Activated T-helper 2 cell treated with anti-CD3 and anti-CD28 coated beads, Interferon-gamma antibody, Interleukin-2, Interleukin-4, amounts not matched to agents 10 μg/mL and 5 μg/mL and 100 μg/mL, durations not matched to agents 14 hours and 24 hours and 36 hours (primary cell): ENCODE data around the gene BCL2L11. TPM values are rescaled to one million over a fixed set of nuclear protein-coding genes. Genes with fewer than 3 reads are reported as not detected.

Source experiments
- DNase-seq: peaks from one replicate; pipeline ENCODE4 v3.0.0; 2021; ENCODE audit warnings: low spot score
- H3K27ac Mint-ChIP-seq: one replicate; pipeline ENCODE4 v1.8.0; 2021; ENCODE audit warnings: mixed read lengths
- H3K27me3 Mint-ChIP-seq: one replicate; pipeline ENCODE4 v1.8.0; 2021; ENCODE audit warnings: low read depth, mixed read lengths
- H3K36me3 Mint-ChIP-seq: one replicate; pipeline ENCODE4 v1.8.0; 2021; ENCODE audit warnings: low read depth, mixed read lengths
- H3K4me1 Mint-ChIP-seq: one replicate; pipeline ENCODE4 v1.8.0; 2021; ENCODE audit warnings: low read depth, mixed read lengths
- H3K4me3 Mint-ChIP-seq: one replicate; pipeline ENCODE4 v1.8.0; 2021; ENCODE audit warnings: low read depth, mild to moderate bottlenecking, moderate library complexity, mixed read lengths
- H3K9me3 Mint-ChIP-seq: one replicate; pipeline ENCODE4 v1.8.0; 2021; ENCODE audit warnings: mixed read lengths
- intact Hi-C: fragments of 100-400 bp; cut with micrococcal nuclease; formaldehyde crosslinking; loops from one replicate; pipeline ENCODE4 v1.15.1; 2023
- total RNA-seq: library from RNA; stranded (reverse); gene quantifications from 2 replicates; pipeline ENCODE4 v1.2.3, GENCODE V29; 2022

BCL2L11 gene
- total RNA-seq, 1 donor from 2014 or later, result 214 TPM

DNA sequence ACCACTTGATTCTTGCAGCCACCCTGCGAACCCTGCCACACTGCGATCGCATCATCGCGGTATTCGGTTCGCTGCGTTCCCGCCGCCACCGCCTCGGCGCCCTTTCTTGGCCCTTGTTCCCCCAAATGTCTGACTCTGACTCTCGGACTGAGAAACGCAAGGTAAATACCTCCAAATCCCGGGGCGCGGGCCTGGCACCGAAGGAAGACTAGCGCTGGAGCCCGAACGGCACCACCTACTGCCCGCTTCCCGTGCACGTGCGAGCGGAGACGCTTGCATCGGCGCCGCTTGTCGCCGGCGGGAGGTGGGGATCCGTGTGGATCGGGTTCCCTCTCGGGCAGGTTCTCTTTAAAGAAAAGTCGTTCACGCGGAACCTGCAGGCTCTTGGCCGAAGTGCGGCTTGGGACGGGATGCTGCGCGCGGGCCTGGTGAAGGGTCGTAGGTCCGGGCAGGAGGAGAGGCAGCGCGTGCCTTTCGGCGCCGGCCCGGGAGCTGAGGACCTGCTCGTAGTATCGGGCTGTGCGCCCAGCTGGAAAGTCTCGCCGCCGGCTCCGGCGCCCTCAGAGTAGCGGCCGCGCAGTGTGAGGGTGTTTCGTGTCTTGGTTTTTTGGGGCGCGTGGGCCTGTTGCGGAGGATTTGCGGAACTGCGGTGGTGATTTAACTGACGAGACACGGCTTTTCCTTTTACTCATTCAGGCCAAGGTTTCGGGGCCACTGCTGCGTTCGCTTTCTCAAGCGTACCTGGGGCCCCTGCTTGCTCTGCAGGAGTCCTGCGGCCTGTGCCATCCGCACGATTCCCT, 514 bp downstream of the BCL2L11 start:
- H3K9me3 Mint-ChIP-seq, result no peaks in the 10 kb centered on the region
- peaks cover 42% of the 10 kb centered on the region for H3K4me1 Mint-ChIP-seq
- H3K27me3 Mint-ChIP-seq, result peaks cover 22% of the 10 kb centered on the region
- DNase-seq, result peak; percentile 45
- peak overlapping the region; percentile 86 for H3K27ac Mint-ChIP-seq
- intact Hi-C loops, result no loop called here
- H3K4me3 Mint-ChIP-seq, result peak overlapping the region; percentile 89
- peaks cover 58% of the 10 kb centered on the region for H3K36me3 Mint-ChIP-seq

DNA sequence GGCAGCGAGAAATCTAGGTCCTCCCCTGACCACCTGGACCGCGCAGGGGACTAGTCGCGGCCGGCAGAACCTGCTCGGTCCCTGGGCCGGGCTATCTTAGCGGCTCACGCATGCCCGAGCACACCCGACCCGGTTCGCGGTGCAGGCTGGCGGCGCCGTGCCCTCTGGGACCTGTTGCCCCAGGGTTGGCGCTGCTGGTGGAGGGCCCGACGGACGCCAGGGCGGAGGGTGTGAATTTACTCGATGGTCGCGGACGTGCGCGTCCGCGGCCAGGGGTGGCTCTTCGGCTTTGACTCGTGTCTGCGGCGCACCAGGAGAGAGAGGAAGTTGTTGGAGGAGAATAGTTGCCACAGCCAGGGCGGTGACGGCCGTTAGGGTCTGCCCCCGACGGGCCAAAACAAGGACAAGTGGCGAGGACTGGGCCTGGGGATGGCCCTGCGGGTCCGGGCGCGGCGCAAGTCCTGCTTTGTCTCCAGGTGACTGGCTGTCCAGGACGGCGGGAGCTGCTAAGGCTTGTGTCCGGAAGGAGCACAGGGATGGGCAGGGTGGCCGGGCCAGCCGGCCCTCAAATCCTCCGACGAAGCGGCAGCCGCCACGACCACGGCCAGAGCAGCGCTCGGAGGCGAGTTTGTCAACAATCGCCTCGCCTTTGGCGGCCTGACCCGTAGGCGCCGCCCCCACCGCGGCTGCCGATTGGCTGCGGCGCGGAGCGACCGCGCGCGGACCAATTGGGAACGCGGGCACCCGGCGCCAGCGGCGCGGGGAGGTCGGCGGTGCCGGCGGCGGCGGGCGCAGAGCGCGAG, 1.3 kb downstream of the BCL2L11 start:
- Mint-ChIP-seq H3K9me3 (no peaks in the 10 kb centered on the region), H3K4me1 (peaks cover 40% of the 10 kb centered on the region), H3K4me3 (peak overlapping the region; percentile 89), H3K27me3 (peaks cover 21% of the 10 kb centered on the region), H3K27ac (peak overlapping the region; percentile 86), H3K36me3 (peaks cover 66% of the 10 kb centered on the region)
- intact Hi-C loops, result no loop called here
- DNase-seq, result peak; percentile 80

DNA sequence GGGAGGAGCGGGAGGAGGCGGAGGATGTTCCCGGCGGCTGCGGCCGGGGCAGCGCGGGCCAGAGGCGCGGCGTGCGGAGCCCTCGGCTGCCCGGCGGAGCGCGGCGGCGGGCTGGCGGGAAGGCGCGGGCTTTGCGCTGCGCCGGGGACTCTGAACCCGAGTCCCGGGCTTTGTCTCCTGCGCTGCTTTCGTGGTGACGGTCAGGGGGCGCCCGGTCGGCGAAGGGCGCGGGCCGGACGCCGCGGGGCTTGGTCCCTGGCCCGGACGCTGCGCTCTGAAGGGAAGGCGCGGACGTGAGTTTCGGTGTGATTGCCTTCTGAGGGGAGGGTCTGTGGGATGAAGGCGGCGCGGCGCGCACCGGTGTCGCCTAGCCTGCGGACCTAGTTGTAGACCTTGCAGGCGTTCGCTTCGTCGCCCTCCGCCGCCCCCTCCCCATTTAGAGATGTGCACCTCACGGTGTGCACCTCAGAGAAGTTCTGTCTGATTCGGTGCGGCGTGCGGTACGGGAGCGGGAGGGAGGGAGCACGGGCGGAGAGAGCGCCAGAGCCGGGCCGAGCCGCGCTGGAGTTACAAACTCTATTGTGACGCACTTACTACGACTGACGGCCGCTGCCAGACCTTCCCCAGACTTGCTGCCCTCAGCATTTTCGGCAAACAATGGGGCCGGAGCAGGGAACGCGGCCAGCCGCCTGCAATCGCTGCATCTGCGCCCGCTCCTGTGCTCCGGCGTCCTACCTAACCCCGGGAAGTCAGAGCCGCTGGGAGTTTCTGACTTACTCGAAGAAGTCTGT, 2.1 kb downstream of the BCL2L11 start:
- Mint-ChIP-seq H3K27ac (peak overlapping the region; percentile 42), H3K27me3 (peaks cover 20% of the 10 kb centered on the region), H3K4me3 (peak overlapping the region; percentile 89), H3K36me3 (peaks cover 74% of the 10 kb centered on the region), H3K4me1 (peaks cover 37% of the 10 kb centered on the region), H3K9me3 (no peaks in the 10 kb centered on the region)
- peak; percentile 21 for DNase-seq
- intact Hi-C loops, result no loop called here

DNA sequence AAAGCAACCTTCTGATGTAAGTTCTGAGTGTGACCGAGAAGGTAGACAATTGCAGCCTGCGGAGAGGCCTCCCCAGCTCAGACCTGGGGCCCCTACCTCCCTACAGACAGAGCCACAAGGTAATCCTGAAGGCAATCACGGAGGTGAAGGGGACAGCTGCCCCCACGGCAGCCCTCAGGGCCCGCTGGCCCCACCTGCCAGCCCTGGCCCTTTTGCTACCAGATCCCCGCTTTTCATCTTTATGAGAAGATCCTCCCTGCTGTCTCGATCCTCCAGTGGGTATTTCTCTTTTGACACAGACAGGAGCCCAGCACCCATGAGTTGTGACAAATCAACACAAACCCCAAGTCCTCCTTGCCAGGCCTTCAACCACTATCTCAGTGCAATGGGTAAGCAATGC, 3.0 kb downstream of the BCL2L11 start:
- peaks cover 13% of the 10 kb centered on the region for H3K27me3 Mint-ChIP-seq
- H3K36me3 Mint-ChIP-seq, result peaks cover 78% of the 10 kb centered on the region
- peaks cover 32% of the 10 kb centered on the region for H3K4me1 Mint-ChIP-seq
- no peak for DNase-seq
- intact Hi-C loops, result no loop called here
- H3K27ac Mint-ChIP-seq, result no peak overlapping the region
- no peaks in the 10 kb centered on the region for H3K9me3 Mint-ChIP-seq
- peak overlapping the region; percentile 89 for H3K4me3 Mint-ChIP-seq

DNA sequence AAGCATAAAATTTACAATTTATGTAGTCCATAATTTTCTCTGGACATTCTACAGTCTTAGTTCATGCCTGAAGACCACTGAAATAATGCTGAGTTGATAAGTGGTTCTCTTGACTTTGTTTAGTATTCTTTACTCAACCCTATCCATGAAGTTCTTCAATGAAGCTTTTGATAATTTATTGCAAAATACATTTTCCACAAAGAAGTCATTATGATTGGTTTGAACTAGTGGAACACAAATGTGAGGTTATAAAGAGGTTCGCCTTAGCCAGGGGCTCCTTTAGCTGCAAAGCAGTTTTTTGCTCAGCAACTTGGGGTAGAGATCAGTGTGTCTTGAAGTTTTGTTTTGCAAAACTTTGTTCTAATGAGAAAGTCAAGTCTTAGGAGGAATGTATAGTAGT, 5.9 kb downstream of the BCL2L11 start:
- no peaks in the 10 kb centered on the region for H3K9me3 Mint-ChIP-seq
- intact Hi-C loops, result no loop called here
- no peak for DNase-seq
- peaks cover 41% of the 10 kb centered on the region for H3K4me1 Mint-ChIP-seq
- no peak overlapping the region for H3K27ac Mint-ChIP-seq
- H3K27me3 Mint-ChIP-seq, result peaks cover 12% of the 10 kb centered on the region
- peak overlapping the region; percentile 89 for H3K4me3 Mint-ChIP-seq
- H3K36me3 Mint-ChIP-seq, result peaks cover 96% of the 10 kb centered on the region

DNA sequence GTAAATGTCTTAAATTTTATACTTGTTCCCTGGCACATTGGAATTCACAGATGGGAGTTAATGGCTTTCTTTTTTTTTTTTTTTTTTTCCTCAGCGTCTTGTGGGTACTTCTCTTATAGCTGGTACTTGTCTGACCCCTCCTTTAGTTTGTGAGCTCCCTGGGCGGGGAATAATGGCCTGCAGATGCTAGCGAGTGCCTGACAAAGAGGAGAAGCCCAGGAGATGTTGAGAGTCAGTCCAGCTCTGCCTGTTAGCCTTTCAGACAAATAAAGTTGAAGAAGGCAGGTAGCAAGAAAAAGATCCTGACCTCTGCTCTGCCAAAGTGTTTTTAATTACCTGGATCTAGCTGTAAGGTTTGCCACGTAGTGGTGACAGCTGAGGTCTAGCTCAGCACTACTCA, 6.6 kb downstream of the BCL2L11 start:
- H3K36me3 Mint-ChIP-seq, result peaks cover 97% of the 10 kb centered on the region
- no peak overlapping the region for H3K27ac Mint-ChIP-seq
- no peak overlapping the region for H3K4me3 Mint-ChIP-seq
- DNase-seq, result no peak
- H3K27me3 Mint-ChIP-seq, result peaks cover 12% of the 10 kb centered on the region
- intact Hi-C loops, result no loop called here
- no peaks in the 10 kb centered on the region for H3K9me3 Mint-ChIP-seq
- peaks cover 47% of the 10 kb centered on the region for H3K4me1 Mint-ChIP-seq

DNA sequence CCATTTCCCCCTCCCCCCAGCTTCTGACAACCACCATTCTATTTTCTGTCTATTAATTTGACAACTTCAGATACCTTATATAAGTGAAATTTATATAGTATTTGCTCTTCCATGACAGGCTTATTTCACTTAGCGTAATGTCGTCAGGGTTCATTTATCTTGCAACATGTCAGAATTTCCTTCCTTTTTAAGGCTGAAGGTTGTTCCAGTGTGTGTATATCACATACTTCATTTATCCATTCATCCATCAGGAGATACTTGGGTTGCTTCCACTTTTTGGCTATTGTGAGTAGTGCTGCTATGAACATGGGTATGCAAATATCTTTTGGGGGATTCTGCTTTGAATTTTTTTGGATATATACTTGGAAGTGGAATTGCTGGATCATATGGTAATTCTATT, 7.4 kb downstream of the BCL2L11 start:
- peaks cover 97% of the 10 kb centered on the region for H3K36me3 Mint-ChIP-seq
- peaks cover 12% of the 10 kb centered on the region for H3K27me3 Mint-ChIP-seq
- DNase-seq, result no peak
- intact Hi-C loops, result no loop called here
- no peaks in the 10 kb centered on the region for H3K9me3 Mint-ChIP-seq
- peak overlapping the region; percentile 30 for H3K4me3 Mint-ChIP-seq
- peaks cover 47% of the 10 kb centered on the region for H3K4me1 Mint-ChIP-seq
- no peak overlapping the region for H3K27ac Mint-ChIP-seq

DNA sequence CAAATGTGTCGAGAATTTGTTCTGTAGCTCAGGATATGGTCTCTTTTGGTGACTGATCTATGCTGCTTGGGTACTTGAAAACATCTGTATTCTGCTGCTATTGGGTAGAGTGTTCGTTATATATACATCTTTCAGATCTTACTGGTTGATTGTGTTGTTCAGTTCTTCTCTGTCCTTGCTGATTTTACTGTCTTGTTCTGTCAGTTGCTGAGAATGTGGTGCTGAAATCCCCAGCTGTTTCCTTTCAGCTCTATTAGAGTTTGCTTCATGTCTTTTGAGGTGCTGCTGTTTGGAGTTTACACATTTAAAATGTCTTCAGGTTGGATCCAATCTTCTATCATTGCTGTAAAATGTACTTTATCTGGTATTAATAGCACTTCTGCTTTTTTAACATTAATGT, 12.9 kb downstream of the BCL2L11 start:
- Mint-ChIP-seq H3K27ac (no peak overlapping the region), H3K4me3 (no peak overlapping the region), H3K27me3 (no peaks in the 10 kb centered on the region), H3K36me3 (peaks cover 96% of the 10 kb centered on the region), H3K9me3 (no peaks in the 10 kb centered on the region), H3K4me1 (peaks cover 38% of the 10 kb centered on the region)
- no peak for DNase-seq
- intact Hi-C loops, result no loop called here

DNA sequence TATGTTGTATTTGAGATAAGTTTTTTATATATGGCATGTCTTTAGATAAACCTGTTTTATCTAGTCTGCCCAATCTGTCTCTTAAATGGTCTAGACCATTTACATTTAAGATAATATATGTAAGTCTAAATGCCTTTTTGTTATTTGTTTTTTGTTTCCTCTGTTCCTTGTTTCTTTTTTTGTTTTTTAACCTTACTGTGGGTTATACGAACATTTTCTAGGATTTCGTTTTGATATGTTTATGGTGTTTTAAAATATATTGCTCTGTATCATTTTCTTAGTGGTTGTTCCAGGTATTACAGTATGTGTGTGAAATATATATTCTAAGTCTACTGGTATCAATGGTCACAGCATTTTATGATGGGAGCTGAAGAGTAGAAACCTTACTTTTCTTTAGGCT, 13.3 kb downstream of the BCL2L11 start:
- no peak overlapping the region for H3K4me3 Mint-ChIP-seq
- no peaks in the 10 kb centered on the region for H3K9me3 Mint-ChIP-seq
- peak overlapping the region; percentile 44 for H3K27ac Mint-ChIP-seq
- H3K27me3 Mint-ChIP-seq, result no peaks in the 10 kb centered on the region
- intact Hi-C loops, result no loop called here
- DNase-seq, result no peak
- H3K36me3 Mint-ChIP-seq, result peaks cover 96% of the 10 kb centered on the region
- H3K4me1 Mint-ChIP-seq, result peaks cover 38% of the 10 kb centered on the region

DNA sequence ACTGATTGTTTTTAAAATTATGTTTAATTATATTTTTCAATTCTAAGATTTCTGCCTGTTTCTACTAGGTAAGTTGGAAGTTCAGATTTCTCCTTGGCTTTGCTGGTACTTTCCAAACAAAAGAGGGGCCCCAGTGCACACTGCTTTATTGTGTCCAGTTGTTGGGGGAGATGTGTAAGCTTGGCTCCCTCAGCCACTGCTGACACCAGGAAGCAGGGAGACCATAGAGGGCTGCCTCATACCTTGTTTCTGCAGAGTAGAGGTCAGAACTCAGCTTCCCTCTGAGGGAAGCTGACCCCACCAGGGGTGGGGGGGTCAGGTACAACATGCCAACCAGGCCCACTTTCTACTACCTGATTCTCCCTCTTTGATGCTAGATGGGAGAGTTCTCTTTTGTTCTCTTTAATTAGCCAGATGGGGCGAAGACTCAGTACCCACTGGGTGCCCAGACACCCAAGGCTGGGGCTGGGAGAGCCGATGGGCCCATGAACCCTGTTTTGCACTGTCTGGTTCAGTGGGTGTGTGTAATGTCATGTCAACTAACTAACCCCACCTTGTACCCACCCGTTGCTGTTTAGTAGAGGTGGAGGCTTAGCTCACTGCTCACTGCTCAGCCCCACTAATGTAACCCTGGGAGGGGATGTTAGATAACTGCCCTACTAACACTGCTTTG, 14.7 kb downstream of the BCL2L11 start:
- intact Hi-C loops, result no loop called here
- Mint-ChIP-seq H3K9me3 (no peaks in the 10 kb centered on the region), H3K4me3 (no peak overlapping the region), H3K27me3 (no peaks in the 10 kb centered on the region), H3K27ac (no peak overlapping the region), H3K4me1 (peaks cover 36% of the 10 kb centered on the region), H3K36me3 (peaks cover 96% of the 10 kb centered on the region)
- no peak for DNase-seq

DNA sequence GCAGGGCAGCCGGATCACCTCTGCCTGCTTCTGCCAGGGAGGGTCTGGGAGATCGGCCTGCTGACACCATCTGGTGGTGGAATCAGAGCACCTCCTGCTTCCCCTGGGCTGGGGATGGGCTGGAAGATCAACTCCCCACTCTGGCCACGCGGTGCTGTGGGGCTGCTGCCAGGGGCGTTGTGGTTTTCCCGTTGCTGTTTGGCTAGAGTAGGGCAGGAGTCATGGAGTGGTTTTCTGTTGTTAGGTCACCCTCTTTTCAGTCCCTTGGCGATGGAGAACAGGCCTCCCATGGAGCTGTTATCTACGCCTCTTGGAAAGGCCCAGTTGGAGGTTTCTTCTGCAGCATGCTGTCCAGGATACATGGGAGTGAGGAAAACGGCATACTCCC, 15.2 kb downstream of the BCL2L11 start:
- DNase-seq, result no peak
- intact Hi-C loops, result no loop called here
- Mint-ChIP-seq H3K4me3 (no peak overlapping the region), H3K27ac (no peak overlapping the region), H3K27me3 (no peaks in the 10 kb centered on the region), H3K4me1 (peaks cover 33% of the 10 kb centered on the region), H3K36me3 (peaks cover 96% of the 10 kb centered on the region), H3K9me3 (no peaks in the 10 kb centered on the region)

DNA sequence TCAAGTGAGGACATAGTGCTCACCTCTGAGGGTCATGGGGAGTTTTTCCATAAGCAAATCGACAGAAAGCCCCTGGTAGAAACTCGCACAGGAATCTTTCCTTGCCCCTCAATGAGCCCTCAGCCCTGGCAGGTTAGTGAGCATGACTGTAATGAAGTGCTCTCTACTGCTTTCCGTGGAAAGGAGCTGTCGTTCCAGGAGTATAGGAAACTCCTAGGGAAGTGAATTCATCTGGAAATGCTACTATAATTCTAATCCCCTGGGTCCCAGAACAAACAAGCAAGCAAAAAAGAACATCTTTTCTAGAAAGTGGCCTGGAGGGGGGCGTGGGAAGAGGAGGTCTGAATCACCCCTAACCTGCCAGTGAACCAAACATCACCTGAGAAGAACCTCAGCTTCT, 18.1 kb downstream of the BCL2L11 start:
- H3K9me3 Mint-ChIP-seq, result no peaks in the 10 kb centered on the region
- peaks cover 96% of the 10 kb centered on the region for H3K36me3 Mint-ChIP-seq
- H3K4me1 Mint-ChIP-seq, result peaks cover 33% of the 10 kb centered on the region
- no peak overlapping the region for H3K27ac Mint-ChIP-seq
- DNase-seq, result no peak
- no peak overlapping the region for H3K4me3 Mint-ChIP-seq
- no peaks in the 10 kb centered on the region for H3K27me3 Mint-ChIP-seq
- intact Hi-C loops, result no loop called here
